Activated naive CD4-positive, alpha-beta T cell treated with anti-CD3 and anti-CD28 coated beads, Interleukin-2, amount 50 U/mL, for 72 hours (primary cell): Measurements from ENCODE around the gene PAX7. TPM values are rescaled to one million over a fixed set of nuclear protein-coding genes. Genes with fewer than 3 reads are reported as not detected.

Source experiments
- ATAC-seq, 2 donors: fragments of 150-1000 bp; cut with Tn5 transposase; 2 replicates each; pipeline ENCODE4 v1.10.0; 2021; ENCODE audit warnings: mild to moderate bottlenecking in 2 of 2, moderate library complexity in 2 of 2
- DNase-seq, 2 donors: peaks; one replicate each; pipeline ENCODE4 v3.0.0; 2021 to 2022; ENCODE audit warnings: low spot score in 2 of 2
- H3K27ac Mint-ChIP-seq, 2 donors: one replicate each; pipeline ENCODE4 v1.8.0; 2022; ENCODE audit warnings: mild to moderate bottlenecking in 2 of 2, mixed read lengths in 2 of 2
- H3K36me3 Mint-ChIP-seq, 2 donors: one replicate each; pipeline ENCODE4 v1.8.0; 2022; ENCODE audit warnings: mixed read lengths in 2 of 2
- H3K9me3 Mint-ChIP-seq, 2 donors: one replicate each; pipeline ENCODE4 v1.8.0; 2022; ENCODE audit warnings: mixed read lengths in 2 of 2
- total RNA-seq, 2 donors: library from RNA; stranded (reverse); gene quantifications; one replicate each; pipeline ENCODE4 v1.2.3, GENCODE V29; 2022

Gene PAX7
- total RNA-seq, 2 donors from 2014 or later: not detected

DNA sequence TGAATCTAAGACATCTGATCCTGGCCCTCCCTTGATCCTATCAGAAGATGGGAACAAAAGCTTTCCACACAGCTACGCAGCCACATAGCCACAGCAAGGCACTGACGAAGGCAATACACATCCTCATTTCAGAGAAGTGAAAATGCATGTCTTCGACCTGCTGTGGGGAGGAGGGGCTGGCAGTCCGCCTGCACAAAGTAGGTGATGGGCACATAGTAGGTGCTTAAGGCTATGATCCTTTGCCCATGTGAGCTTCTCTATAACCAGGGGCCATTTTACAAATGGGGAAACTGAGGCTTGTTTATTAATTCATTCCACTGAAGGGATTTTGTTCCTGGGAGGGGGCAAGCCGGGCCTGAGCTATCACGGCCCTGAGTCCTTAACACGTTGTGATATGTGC lies 94.2 kb downstream of the PAX7 start:
- ATAC-seq (no peak), DNase-seq (no peak)
- Mint-ChIP-seq H3K36me3 (no peaks in the 10 kb centered on the region), H3K9me3 (peaks cover 0 to 4% of the 10 kb centered on the region in 2 donors), H3K27ac (no peak overlapping the region)

GRCh38 chr1:18725231-18725895 lies 94.7 kb downstream of the PAX7 start:
- Mint-ChIP-seq H3K27ac (no peak overlapping the region), H3K36me3 (no peaks in the 10 kb centered on the region)
- ATAC-seq: no peak

GRCh38 chr1:18726368-18726767 lies 95.7 kb downstream of the PAX7 start:
- Mint-ChIP-seq H3K9me3 (peaks cover 0 to 4% of the 10 kb centered on the region in 2 donors), H3K27ac (no peak overlapping the region), H3K36me3 (no peaks in the 10 kb centered on the region)
- no peak for DNase-seq
- ATAC-seq: no peak

More at GRCh38 chr1:18725231-18725895, 94.7 kb downstream of the PAX7 start:
- DNase-seq: no peak
- peaks cover 0 to 4% of the 10 kb centered on the region in 2 donors for H3K9me3 Mint-ChIP-seq

DNA sequence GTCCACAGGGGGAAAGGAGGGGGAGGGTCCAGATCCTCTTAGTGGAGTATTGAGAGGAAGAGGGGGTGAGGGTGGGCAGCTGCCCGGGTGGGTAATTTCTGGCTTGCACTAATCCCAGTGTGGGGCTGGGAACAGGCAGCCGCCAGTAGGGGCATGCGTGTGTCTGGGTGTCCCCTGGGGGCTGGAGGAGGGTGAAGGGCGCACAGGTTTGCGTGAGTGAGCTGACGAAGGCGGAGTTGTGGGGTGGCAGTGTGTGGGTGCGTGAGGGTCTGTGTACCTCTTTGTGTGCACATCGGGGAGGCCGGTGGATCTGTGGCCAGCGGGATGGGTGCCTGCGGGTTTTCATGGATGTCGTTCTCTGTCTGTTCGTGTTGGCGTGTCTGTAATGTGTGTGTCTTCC lies 97.3 kb downstream of the PAX7 start:
- DNase-seq: no peak
- Mint-ChIP-seq H3K9me3 (peaks cover 0 to 4% of the 10 kb centered on the region in 2 donors), H3K36me3 (no peaks in the 10 kb centered on the region), H3K27ac (no peak overlapping the region)
- ATAC-seq: no peak

- Mint-ChIP-seq H3K27ac (no peak overlapping the region), H3K36me3 (no peaks in the 10 kb centered on the region), H3K9me3 (no peaks in the 10 kb centered on the region)
- ATAC-seq (no peak), DNase-seq (no peak)
These were observed 99.7 kb downstream of the PAX7 start for GRCh38 chr1:18730321-18730720.

DNA sequence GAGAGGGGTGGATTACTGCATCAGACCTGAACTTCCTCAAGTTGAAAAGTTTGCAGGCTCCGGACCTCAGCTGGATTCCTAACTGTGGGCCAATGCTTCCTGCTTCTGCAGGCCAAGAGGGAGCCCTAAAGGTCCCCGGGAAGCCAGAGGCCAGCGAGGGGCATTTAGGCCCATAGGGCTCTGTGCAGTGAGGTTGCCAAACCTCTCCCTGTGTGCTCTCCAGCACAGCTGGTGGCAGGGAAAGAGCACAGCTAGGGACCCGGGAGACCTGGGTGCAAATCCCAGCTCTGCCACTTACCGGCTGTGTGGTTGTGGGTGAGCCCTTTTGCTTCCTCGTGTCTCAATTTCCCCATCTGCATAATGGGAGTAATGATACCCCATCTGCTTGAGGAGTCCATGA lies 100.5 kb downstream of the PAX7 start:
- DNase-seq (no peak), ATAC-seq (no peak)
- Mint-ChIP-seq H3K9me3 (no peaks in the 10 kb centered on the region), H3K27ac (no peak overlapping the region), H3K36me3 (no peaks in the 10 kb centered on the region)

DNA sequence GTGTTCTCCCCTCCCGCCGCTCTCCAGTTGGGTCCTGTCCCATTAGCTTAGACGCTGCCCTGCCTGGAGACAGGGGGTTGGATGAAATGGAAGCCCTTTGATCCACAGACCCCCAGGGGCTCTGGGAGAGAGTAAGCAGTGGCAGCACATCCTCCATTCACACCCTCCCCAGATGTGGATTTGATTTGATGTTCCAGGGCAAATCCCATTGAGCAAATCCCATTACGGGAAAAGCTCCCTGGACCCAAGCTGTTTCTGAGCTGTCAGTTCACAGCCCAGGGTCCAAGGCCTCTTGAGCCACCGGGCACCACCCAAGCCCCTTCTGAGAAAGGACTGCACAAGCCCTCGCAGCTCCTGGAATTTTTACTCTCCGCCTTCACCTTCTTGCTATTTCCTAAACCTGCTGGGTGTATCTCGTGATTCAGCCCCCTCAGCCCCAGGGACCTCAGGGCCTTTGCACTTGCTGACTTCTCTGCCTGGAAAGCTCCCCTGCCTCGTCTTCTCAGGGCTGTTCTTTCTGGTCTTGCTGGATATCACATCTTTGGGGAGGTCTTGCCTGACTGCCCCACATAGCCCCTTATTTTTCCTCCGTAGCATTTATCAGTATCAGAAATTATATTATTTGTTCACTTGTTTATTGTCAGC lies 101.1 kb downstream of the PAX7 start:
- DNase-seq (no peak), ATAC-seq (no peak)
- no peak overlapping the region for H3K27ac Mint-ChIP-seq
- no peaks in the 10 kb centered on the region for H3K36me3 Mint-ChIP-seq
- H3K9me3 Mint-ChIP-seq: no peaks in the 10 kb centered on the region

DNA sequence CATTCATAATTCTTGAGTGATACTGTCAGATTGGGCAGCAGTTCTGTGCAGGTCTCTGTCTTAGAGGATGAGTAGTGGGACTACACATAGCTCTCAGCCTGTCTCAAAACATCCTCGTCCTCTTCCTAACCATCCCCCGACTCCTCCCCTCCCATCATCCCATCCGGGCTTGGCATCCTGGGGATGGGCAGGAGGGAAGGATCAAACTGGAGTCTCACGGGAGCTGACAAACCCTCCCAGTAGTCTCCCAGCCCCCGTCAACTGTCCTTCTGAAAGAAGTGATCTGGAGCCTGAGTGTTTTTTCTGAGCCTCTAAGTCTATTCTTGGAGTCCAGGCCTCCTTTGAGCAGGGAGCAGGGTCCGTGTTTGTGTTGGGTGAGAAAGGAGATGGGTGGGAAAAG lies 102.0 kb downstream of the PAX7 start:
- ATAC-seq: no peak
- Mint-ChIP-seq H3K9me3 (no peaks in the 10 kb centered on the region), H3K27ac (no peak overlapping the region), H3K36me3 (no peaks in the 10 kb centered on the region)
- no peak for DNase-seq

DNA sequence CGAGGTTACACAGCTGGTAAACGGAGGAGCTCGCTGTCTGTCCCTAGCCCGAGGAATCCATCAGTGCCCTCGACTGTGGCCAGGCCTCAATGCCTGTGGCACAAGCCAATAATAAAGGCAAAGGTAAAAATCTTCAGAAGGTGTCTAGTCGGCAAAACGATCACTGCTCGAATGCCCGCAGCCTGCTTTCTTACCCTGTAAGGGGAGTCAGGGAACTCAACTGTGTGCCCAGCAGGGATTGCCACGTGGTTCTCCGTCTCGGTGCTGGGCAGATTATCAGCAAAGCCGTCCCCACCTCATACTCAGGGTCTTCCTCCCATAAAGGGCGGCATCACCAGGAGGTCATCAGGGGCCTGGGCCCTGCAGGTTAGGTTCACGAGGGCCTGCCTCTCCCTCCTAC lies 103.4 kb downstream of the PAX7 start:
- no peak for DNase-seq
- no peak for ATAC-seq
- Mint-ChIP-seq H3K27ac (no peak overlapping the region), H3K9me3 (no peaks in the 10 kb centered on the region), H3K36me3 (no peaks in the 10 kb centered on the region)

- Mint-ChIP-seq H3K9me3 (no peaks in the 10 kb centered on the region), H3K36me3 (no peaks in the 10 kb centered on the region), H3K27ac (no peak overlapping the region)
- DNase-seq (no peak), ATAC-seq (no peak)
These were observed 104.0 kb downstream of the PAX7 start for GRCh38 chr1:18734461-18735223.

DNA sequence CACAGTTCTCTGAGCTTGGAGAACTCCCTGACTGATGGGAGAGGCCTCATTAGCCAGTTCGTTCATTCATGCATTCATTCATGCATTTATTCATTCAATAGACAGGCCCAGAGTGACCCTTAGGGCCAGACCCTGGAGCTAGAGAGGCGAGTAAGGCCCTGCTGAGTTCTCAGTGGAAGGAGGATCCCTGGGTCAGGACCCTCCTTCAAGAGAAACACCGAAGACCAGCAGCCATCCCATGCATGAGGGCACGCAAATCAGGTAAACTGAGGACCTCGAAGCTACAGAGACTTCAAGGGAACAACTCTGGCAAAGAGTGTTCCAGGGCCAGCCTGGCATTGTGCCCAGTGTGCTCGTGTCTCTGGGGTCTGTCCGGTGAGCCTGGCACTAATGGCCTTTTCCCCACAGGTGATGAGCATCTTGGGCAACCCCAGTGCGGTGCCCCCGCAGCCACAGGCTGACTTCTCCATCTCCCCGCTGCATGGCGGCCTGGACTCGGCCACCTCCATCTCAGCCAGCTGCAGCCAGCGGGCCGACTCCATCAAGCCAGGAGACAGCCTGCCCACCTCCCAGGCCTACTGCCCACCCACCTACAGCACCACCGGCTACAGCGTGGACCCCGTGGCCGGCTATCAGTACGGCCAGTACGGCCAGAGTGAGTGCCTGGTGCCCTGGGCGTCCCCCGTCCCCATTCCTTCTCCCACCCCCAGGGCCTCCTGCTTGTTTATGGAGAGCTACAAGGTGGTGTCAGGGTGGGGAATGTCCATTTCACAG lies 104.8 kb downstream of the PAX7 start:
- DNase-seq (no peak), ATAC-seq (no peak)
- H3K27ac Mint-ChIP-seq: no peak overlapping the region
- H3K36me3 Mint-ChIP-seq: no peaks in the 10 kb centered on the region
- H3K9me3 Mint-ChIP-seq: no peaks in the 10 kb centered on the region

DNA sequence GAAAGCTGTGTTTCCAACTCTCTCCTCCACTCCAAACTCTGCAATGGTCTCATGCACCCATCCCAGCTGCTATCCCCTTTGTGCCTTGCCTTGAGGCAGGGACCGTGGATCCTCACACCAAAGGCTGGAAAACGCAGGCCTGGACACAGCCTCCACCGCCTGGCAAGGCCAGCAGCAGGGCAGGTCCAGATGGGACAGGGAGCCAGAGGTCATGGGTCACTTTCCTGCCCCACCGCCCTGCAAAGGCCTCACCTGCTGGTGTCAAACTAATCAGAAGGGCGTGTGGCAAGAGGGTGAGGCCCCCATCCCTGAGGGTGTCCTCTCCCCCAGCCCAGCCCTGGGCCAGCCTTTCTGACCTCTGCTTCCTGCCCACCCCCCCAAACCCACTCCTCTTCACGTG lies 106.3 kb downstream of the PAX7 start:
- no peaks in the 10 kb centered on the region for H3K9me3 Mint-ChIP-seq
- no peaks in the 10 kb centered on the region for H3K36me3 Mint-ChIP-seq
- ATAC-seq: no peak
- no peak for DNase-seq
- H3K27ac Mint-ChIP-seq: no peak overlapping the region

GRCh38 chr1:18738126-18738525 lies 107.5 kb downstream of the PAX7 start:
- ATAC-seq (no peak), DNase-seq (no peak)
- no peak overlapping the region for H3K27ac Mint-ChIP-seq
- no peaks in the 10 kb centered on the region for H3K9me3 Mint-ChIP-seq
- H3K36me3 Mint-ChIP-seq: no peaks in the 10 kb centered on the region

- no peak for DNase-seq
- Mint-ChIP-seq H3K36me3 (no peaks in the 10 kb centered on the region), H3K9me3 (no peaks in the 10 kb centered on the region), H3K27ac (no peak overlapping the region)
- no peak for ATAC-seq
These were observed 108.0 kb downstream of the PAX7 start for GRCh38 chr1:18738617-18739016.

- H3K27ac Mint-ChIP-seq: no peak overlapping the region
- ATAC-seq (no peak), DNase-seq (no peak)
- H3K9me3 Mint-ChIP-seq: peaks cover 0 to 2% of the 10 kb centered on the region in 2 donors
- no peaks in the 10 kb centered on the region for H3K36me3 Mint-ChIP-seq
These were observed 108.8 kb downstream of the PAX7 start for GRCh38 chr1:18739408-18739807.

DNA sequence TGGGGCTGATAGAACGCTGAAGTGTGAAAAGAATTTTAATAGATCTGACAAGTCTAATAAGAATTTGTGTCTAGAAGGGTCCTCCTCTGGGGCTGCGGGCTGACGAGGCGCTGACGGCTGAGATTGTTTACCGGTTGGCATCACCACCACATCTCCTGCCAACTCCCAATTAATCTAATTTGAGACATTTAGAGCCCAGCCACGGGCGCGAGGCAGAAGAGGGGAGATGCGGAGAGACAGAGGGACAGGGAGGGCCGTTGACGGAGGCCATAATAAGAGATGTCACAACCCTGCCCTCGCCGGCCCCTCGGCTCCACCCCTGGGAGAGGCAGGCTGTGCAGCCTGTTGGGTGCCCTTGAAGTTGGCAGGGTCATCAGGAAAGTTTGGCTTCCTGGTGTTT lies 109.3 kb downstream of the PAX7 start:
- DNase-seq (no peak), ATAC-seq (no peak)
- Mint-ChIP-seq H3K36me3 (no peaks in the 10 kb centered on the region), H3K9me3 (peaks cover 0 to 4% of the 10 kb centered on the region in 2 donors), H3K27ac (no peak overlapping the region)

DNA sequence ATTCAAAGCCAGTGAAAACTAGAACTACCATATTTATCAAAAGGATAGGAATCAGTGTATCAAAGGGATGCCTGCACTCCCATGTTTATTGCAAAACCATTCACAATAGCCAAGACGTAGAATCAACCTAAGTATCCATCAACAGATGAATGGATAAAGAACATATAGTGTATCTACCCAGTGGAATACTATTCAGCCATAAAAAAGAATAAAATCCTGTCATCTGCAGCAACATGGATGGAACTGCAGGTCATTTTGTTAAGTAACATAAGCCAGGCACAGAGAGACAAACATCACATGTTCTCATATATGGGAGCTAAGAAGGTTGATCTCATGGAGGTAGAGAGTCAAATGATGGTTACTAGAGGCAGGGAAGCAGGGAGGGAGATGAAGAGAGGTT lies 110.0 kb downstream of the PAX7 start:
- no peak for DNase-seq
- Mint-ChIP-seq H3K36me3 (no peaks in the 10 kb centered on the region), H3K9me3 (peaks cover 0 to 4% of the 10 kb centered on the region in 2 donors), H3K27ac (no peak overlapping the region)
- ATAC-seq: no peak
